ENCODE data around the gene GSTA3.
"Not testable (repeated sequence)": the region's sequence is repeated elsewhere in the genome, so short reads cannot be mapped to it uniquely, and the experiment has no call there.

The GSTA3 gene

GRCh38 chr6:52858416-52858815 is 51.1 kb downstream of the GSTA3 start:
- DNase-seq (ENCODE audit: low spot score) = no peak

DNA sequence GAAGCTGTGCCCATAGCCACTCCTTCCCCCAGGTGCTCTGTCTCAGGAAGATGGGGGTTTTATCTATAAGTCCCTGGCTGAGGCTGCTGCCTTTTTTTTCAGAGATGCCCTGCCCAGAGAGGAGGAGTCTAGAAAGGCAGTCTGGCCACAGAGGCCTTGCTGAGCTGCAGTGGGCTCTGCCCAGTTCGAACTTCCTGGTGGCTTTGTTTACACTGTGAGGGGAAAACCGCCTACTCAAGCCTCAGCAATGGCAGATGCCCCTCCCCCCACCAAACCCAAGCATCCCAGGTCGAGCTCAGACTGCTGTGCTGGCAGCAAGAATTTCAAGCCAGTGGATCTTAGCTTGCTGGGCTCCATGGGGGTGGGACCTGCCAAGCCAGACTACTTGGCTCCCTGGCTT is 53.4 kb downstream of the GSTA3 start:
- not testable (repeated sequence) for DNase-seq (ENCODE audit: low spot score)

DNA sequence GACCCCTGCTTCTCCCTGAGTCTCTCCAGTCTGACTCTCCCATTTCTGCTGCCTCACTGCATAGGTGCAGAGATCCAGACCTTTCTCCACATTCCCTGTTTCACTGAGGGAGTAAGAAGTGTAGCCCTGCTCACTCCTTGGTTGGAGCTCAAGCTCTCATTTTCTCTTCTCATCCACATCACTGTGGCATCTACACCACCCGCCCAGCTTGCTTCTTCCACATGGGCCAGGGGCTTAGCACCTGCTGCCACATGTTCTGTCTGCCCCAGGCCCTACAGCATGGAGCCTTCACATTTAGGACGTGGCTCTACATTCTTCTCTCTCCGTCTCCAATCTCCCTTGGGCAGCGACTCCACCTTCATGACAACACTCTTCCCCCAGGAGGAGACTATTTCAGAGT is 60.4 kb downstream of the GSTA3 start:
- no peak for DNase-seq (ENCODE audit: low spot score)

Measured in pons (tissue), 1 donor.